RPMI7951 (cell line): Measurements from ENCODE around the gene OOSP2. TPM values are rescaled to one million over a fixed set of nuclear protein-coding genes. Genes with fewer than 3 reads are reported as not detected.

Experiments
- DNase-seq: peaks from one replicate; pipeline ENCODE4 v3.0.0-alpha.2; 2012; ENCODE audit warnings: low read depth
- total RNA-seq: library from RNA; depleted of rRNA; stranded (reverse); fragments of >200 nt; shearing (Covaris generic); gene quantifications from 2 replicates; pipeline ENCODE4 v1.2.3, GENCODE V29; 2014; rRNA removed

OOSP2 gene
- total RNA-seq, 1 experiment from 2014 or later, result not detected

GRCh38 chr11:60078745-60079144 lies 38.5 kb downstream of the OOSP2 start:
- DNase-seq, result no peak

DNA sequence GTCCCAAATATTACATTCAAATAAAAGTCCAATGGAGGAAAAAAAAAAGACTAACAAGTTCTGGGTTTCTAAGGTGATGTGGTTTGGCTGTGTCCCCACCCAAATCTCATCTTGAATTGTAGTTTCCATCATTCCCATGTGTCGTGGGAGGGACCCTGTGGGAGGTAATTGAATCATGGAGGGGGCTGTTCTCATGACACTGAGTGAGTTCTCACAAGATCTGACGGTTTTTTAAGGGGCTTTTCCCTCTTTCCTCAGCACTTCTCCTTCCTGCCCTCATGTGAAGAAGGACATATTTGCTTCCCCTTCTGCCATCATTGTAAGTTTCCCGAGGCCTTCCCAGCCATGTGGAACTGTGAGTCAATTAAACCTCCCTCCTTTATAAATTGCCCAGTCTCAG lies 40.3 kb downstream of the OOSP2 start:
- DNase-seq, result no peak

DNA sequence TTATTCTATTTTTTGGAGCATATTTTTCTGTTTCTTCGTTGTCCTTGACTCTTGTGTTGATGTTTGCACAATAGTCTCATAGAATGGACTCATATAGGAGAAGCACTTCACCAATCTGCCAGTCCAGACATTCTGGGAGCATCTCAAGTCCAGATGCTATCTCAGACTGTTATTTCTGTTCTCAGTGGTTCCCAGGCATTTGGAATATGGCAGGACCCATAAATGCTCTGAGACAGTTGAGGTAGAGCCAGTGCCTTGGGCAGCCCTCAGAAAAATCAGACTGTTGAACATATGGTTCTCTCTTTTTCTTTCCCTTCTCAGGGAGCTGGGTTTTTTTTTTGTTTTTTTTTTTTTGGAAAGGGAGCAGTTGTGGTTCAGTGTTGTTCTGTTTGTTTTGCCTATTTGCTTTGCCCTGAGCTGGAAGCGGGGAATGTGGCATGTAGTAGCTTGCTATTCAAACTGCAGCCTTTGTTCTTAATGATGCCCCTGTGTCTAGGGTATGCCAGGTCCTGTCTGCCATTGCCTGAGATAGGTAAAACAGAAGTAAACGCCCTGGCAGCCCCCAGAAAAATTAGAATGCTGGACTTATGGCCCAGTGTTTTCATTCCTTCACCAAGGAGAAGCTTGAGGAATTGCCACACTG lies 44.5 kb downstream of the OOSP2 start:
- DNase-seq, result no peak

- DNase-seq, result no peak
These were observed 45.7 kb downstream of the OOSP2 start for GRCh38 chr11:60085909-60086308.

- DNase-seq, result no peak
These were observed 47.0 kb downstream of the OOSP2 start for GRCh38 chr11:60087239-60087638.

DNA sequence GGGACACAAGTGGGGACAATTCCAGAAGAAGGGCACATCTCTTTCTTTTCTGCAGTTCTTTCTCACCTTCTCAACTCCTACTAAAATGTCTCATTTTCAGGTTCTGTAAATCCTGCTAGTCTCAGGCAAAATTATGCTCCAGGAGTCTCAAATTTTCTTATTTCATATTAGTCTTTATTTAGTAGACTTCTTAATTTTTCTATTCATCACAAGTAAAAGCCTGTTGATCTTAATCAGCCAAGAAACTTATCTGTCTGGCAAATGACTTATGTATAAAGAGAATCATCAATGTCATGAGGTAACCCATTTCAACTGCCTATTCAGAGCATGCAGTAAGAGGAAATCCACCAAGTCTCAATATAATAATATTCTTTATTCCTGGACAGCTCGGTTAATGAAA lies 48.2 kb downstream of the OOSP2 start, which contains the start of gene MS4A2:
Gene MS4A2 (plus strand): TSS at position 301 of the 400 bp plus-strand sequence. CDS start 102 bp downstream, outside the sequence.
- no peak for DNase-seq

GRCh38 chr11:60095477-60096120 lies 55.4 kb downstream of the OOSP2 start:
- DNase-seq, result no peak

DNA sequence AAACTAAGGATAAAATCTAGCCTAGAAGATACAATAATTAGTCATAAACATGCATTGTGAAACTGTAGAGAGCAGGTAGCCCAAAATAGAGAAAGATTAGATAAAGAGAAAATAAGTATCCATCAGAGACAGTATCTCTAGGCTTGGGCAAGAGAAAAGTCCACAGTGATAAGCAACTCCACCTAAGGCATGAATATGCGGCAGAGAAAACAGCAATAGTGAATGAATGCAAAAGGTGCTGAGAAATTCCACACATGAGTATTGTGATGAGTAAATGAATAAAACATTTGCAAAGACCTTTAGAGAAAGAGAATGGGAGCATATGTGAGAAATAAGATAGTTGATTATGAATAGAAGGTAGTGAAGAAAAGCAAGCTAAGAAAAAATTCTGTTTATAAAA lies 57.0 kb downstream of the OOSP2 start:
- DNase-seq, result no peak

Other genes starting within 250 kb of the OOSP2 start
- 60.8 and 76.6 TPM in 2 replicates for gene MRPL16, start 229.6 kb upstream of the OOSP2 start, total RNA-seq
- not detected in 2 replicates for gene CBLIF, start 194.9 kb upstream of the OOSP2 start, total RNA-seq
- gene TCN1, start 173.9 kb upstream of the OOSP2 start, total RNA-seq, result 0.29 TPM in 1 of 2 replicates, not detected in the other
- not detected in 2 replicates for gene OOSP3, start 161.6 kb upstream of the OOSP2 start, total RNA-seq
- not detected in 2 replicates for gene OOSP1, start 102.0 kb upstream of the OOSP2 start, total RNA-seq
- not detected in 2 replicates for gene OOSP4A, start 76.4 kb upstream of the OOSP2 start, total RNA-seq
- gene OOSP4B, start 23.2 kb upstream of the OOSP2 start, total RNA-seq, result not detected in 2 replicates
- gene MS4A3, start 16.3 kb downstream of the OOSP2 start, total RNA-seq, result not detected in 2 replicates
- not detected in 2 replicates for gene MS4A2, start 48.3 kb downstream of the OOSP2 start, total RNA-seq
- gene MS4A6A, start 142.7 kb downstream of the OOSP2 start, total RNA-seq, result not detected in 2 replicates
- not detected in 2 replicates for gene MS4A4E, start 202.7 kb downstream of the OOSP2 start, total RNA-seq
- not detected in 2 replicates for gene MS4A4A, start 240.3 kb downstream of the OOSP2 start, total RNA-seq